HepG2 (cell line): ENCODE results near the gene GPATCH2.

Source experiments
- BHLHE40 ChIP-seq: IDR thresholded peaks from 2 replicates; pipeline ENCODE4 v1.6.1; 2011; ENCODE audit warnings: low read length, improper control_type of control experiment
- CTCF ChIP-seq: sonication (generic); formaldehyde crosslinking; IDR thresholded peaks from 2 replicates; pipeline ENCODE4 v1.5.0; 2020; ENCODE audit warnings: mild to moderate bottlenecking, missing genetic modification reagents, moderate library complexity
- TCF12 ChIP-seq, 2 experiments: fragments of 450-650 bp in 1 of 2; sonication (generic) in 1 of 2; formaldehyde crosslinking in 1 of 2; IDR thresholded peaks; 2 replicates each; pipeline versions ENCODE4 v1.6.1 to v1.8.0; 2017 to 2022; ENCODE audit warnings: antibody characterized with exemption in 1 of 2, mild to moderate bottlenecking in 1 of 2, missing genetic modification reagents in 1 of 2, moderate library complexity in 1 of 2

- TF ChIP-seq BHLHE40 (no peak), CTCF (no peak), TCF12 (IDR thresholded peaks at IDR 0.05) (no peak), TCF12 (CRISPR knock-in tag; IDR thresholded peaks at IDR 0.05) (no peak)
Observed at GRCh38 chr1:217540321-217540720, 90.6 kb downstream of the GPATCH2 start.
